Activated T-cell treated with anti-CD3 and anti-CD28 coated beads, Interleukin-2, amount 50 U/mL, for 72 hours (primary cell): ENCODE measurements around the gene UBA3. TPM values are rescaled to one million over a fixed set of nuclear protein-coding genes. Genes with fewer than 3 reads are reported as not detected.

Experiments
- ATAC-seq, 2 donors: fragments of 150-1000 bp; cut with Tn5 transposase; replicated peaks in 1 of 2; 2 replicates each; pipeline ENCODE4 v1.10.0; 2021; ENCODE audit warnings: moderate library complexity in 2 of 2, mild to moderate bottlenecking in 1 of 2
- DNase-seq, 2 donors: peaks; one replicate each; pipeline ENCODE4 v3.0.0; 2021 to 2022; ENCODE audit warnings: mixed read lengths in 1 of 2
- H3K27ac Mint-ChIP-seq: one replicate; pipeline ENCODE4 v1.8.0; 2022; ENCODE audit warnings: mild to moderate bottlenecking, moderate library complexity, mixed read lengths
- H3K27me3 Mint-ChIP-seq: one replicate; pipeline ENCODE4 v1.8.0; 2022; ENCODE audit warnings: low read depth, mixed read lengths
- H3K36me3 Mint-ChIP-seq, 2 donors: one replicate each; pipeline ENCODE4 v1.8.0; 2022; ENCODE audit warnings: mixed read lengths in 2 of 2, mild to moderate bottlenecking in 1 of 2; ENCODE audit not compliant: insufficient read depth in 2 of 2
- H3K4me1 Mint-ChIP-seq: one replicate; pipeline ENCODE4 v1.8.0; 2022; ENCODE audit warnings: low read depth, mixed read lengths
- H3K4me3 Mint-ChIP-seq, 2 donors: one replicate each; pipeline ENCODE4 v1.8.0; 2022; ENCODE audit warnings: mild to moderate bottlenecking in 2 of 2, mixed read lengths in 2 of 2, moderate library complexity in 2 of 2
- H3K9me3 Mint-ChIP-seq, 2 donors: one replicate each; pipeline ENCODE4 v1.8.0; 2022; ENCODE audit warnings: mixed read lengths in 2 of 2
- total RNA-seq, 2 donors: library from RNA; stranded (reverse); gene quantifications; one replicate each; pipeline ENCODE4 v1.2.3, GENCODE V29; 2022

Gene UBA3
- total RNA-seq, 2 donors from 2014 or later, result 81.5 to 95.3 TPM

- H3K4me1 Mint-ChIP-seq, result peaks cover 12% of the 10 kb centered on the region
These were observed 35.6 kb upstream of the UBA3 start for GRCh38 chr3:69115731-69116130.

GRCh38 chr3:69113536-69113935 lies 33.4 kb upstream of the UBA3 start:
- H3K27me3 Mint-ChIP-seq, result no peaks in the 10 kb centered on the region

More at GRCh38 chr3:69115731-69116130, 35.6 kb upstream of the UBA3 start:
- Mint-ChIP-seq H3K27ac (no peak overlapping the region), H3K4me3 (no peak overlapping the region), H3K9me3 (no peaks in the 10 kb centered on the region), H3K36me3 (no peaks in the 10 kb centered on the region), H3K27me3 (no peaks in the 10 kb centered on the region)
- DNase-seq, result no peak
- ATAC-seq, result peak in 1 of 2 donors; percentile 32

GRCh38 chr3:69110941-69111546 lies 30.9 kb upstream of the UBA3 start:
- DNase-seq, result no peak
- Mint-ChIP-seq H3K27ac (no peak overlapping the region), H3K4me3 (no peak overlapping the region), H3K36me3 (peaks cover 0 to 2% of the 10 kb centered on the region in 2 donors), H3K4me1 (peaks cover 23% of the 10 kb centered on the region), H3K9me3 (no peaks in the 10 kb centered on the region), H3K27me3 (no peaks in the 10 kb centered on the region)
- ATAC-seq, result peak in 1 of 2 donors; percentile 25

More at GRCh38 chr3:69113536-69113935, 33.4 kb upstream of the UBA3 start:
- Mint-ChIP-seq H3K4me3 (no peak overlapping the region), H3K27ac (no peak overlapping the region), H3K9me3 (no peaks in the 10 kb centered on the region), H3K4me1 (peaks cover 11% of the 10 kb centered on the region), H3K36me3 (no peaks in the 10 kb centered on the region)
- ATAC-seq (no peak), DNase-seq (no peak)

- no peak for DNase-seq
- Mint-ChIP-seq H3K4me1 (peaks cover 35% of the 10 kb centered on the region), H3K27ac (no peak overlapping the region), H3K4me3 (no peak overlapping the region), H3K27me3 (no peaks in the 10 kb centered on the region), H3K9me3 (no peaks in the 10 kb centered on the region), H3K36me3 (peaks cover 4 to 11% of the 10 kb centered on the region in 2 donors)
- no peak for ATAC-seq
These were observed 28.6 kb upstream of the UBA3 start for GRCh38 chr3:69108811-69109210.

- Mint-ChIP-seq H3K4me3 (no peak overlapping the region), H3K36me3 (peaks cover 4 to 14% of the 10 kb centered on the region in 2 donors), H3K4me1 (peaks cover 33% of the 10 kb centered on the region), H3K27ac (no peak overlapping the region), H3K27me3 (no peaks in the 10 kb centered on the region), H3K9me3 (no peaks in the 10 kb centered on the region)
- ATAC-seq (no peak), DNase-seq (no peak)
These were observed 27.7 kb upstream of the UBA3 start for GRCh38 chr3:69107841-69108240.

- no peaks in the 10 kb centered on the region for H3K27me3 Mint-ChIP-seq
- no peak for ATAC-seq
- no peak for DNase-seq
- no peak overlapping the region for H3K27ac Mint-ChIP-seq
- no peaks in the 10 kb centered on the region for H3K9me3 Mint-ChIP-seq
- peaks cover 48% of the 10 kb centered on the region for H3K4me1 Mint-ChIP-seq
- H3K36me3 Mint-ChIP-seq, result peaks cover 9 to 22% of the 10 kb centered on the region in 2 donors
- no peak overlapping the region for H3K4me3 Mint-ChIP-seq
These were observed 25.2 kb upstream of the UBA3 start for GRCh38 chr3:69105320-69105719.

GRCh38 chr3:69104586-69104985 lies 24.4 kb upstream of the UBA3 start:
- Mint-ChIP-seq H3K27ac (no peak overlapping the region), H3K36me3 (peaks cover 9 to 30% of the 10 kb centered on the region in 2 donors), H3K4me3 (no peak overlapping the region), H3K4me1 (peaks cover 55% of the 10 kb centered on the region), H3K27me3 (no peaks in the 10 kb centered on the region), H3K9me3 (no peaks in the 10 kb centered on the region)
- ATAC-seq (no peak), DNase-seq (no peak)

GRCh38 chr3:69103123-69103522 lies 23.0 kb upstream of the UBA3 start:
- Mint-ChIP-seq H3K4me3 (no peak overlapping the region), H3K4me1 (peaks cover 65% of the 10 kb centered on the region), H3K27ac (peak overlapping the region; percentile 81)

GRCh38 chr3:69102384-69102783 lies 22.2 kb upstream of the UBA3 start:
- Mint-ChIP-seq H3K27ac (peak overlapping the region; percentile 40), H3K4me3 (no peak overlapping the region), H3K36me3 (peaks cover 14 to 40% of the 10 kb centered on the region in 2 donors), H3K4me1 (peaks cover 63% of the 10 kb centered on the region), H3K9me3 (peaks cover 0 to 1% of the 10 kb centered on the region in 2 donors), H3K27me3 (no peaks in the 10 kb centered on the region)
- no peak for DNase-seq
- ATAC-seq, result no peak

More at GRCh38 chr3:69103123-69103522, 23.0 kb upstream of the UBA3 start:
- H3K9me3 Mint-ChIP-seq, result peaks cover 0 to 1% of the 10 kb centered on the region in 2 donors
- ATAC-seq (no peak), DNase-seq (no peak)
- peaks cover 11 to 36% of the 10 kb centered on the region in 2 donors for H3K36me3 Mint-ChIP-seq
- H3K27me3 Mint-ChIP-seq, result no peaks in the 10 kb centered on the region

GRCh38 chr3:69099576-69099975 lies 19.4 kb upstream of the UBA3 start:
- H3K27me3 Mint-ChIP-seq, result no peaks in the 10 kb centered on the region
- peaks cover 76% of the 10 kb centered on the region for H3K4me1 Mint-ChIP-seq
- DNase-seq (no peak), ATAC-seq (no peak)
- H3K4me3 Mint-ChIP-seq, result no peak overlapping the region
- peaks cover 18 to 42% of the 10 kb centered on the region in 2 donors for H3K36me3 Mint-ChIP-seq
- H3K27ac Mint-ChIP-seq, result peak overlapping the region; percentile 47
- H3K9me3 Mint-ChIP-seq, result peaks cover 0 to 1% of the 10 kb centered on the region in 2 donors

GRCh38 chr3:69097407-69098086 lies 17.4 kb upstream of the UBA3 start:
- ATAC-seq, result no peak
- Mint-ChIP-seq H3K27me3 (no peaks in the 10 kb centered on the region), H3K27ac (peak overlapping the region; percentile 94), H3K4me3 (peak overlapping the region; percentile 34 to 45), H3K4me1 (peaks cover 84% of the 10 kb centered on the region), H3K9me3 (peaks cover 0 to 1% of the 10 kb centered on the region in 2 donors), H3K36me3 (peaks cover 14 to 40% of the 10 kb centered on the region in 2 donors)
- DNase-seq, result no peak

- Mint-ChIP-seq H3K4me1 (peaks cover 86% of the 10 kb centered on the region), H3K4me3 (peak overlapping the region; percentile 79 to 86), H3K27ac (peak overlapping the region; percentile 98), H3K27me3 (no peaks in the 10 kb centered on the region), H3K9me3 (peaks cover 0 to 1% of the 10 kb centered on the region in 2 donors), H3K36me3 (peaks cover 11 to 39% of the 10 kb centered on the region in 2 donors)
- DNase-seq (no peak), ATAC-seq (no peak)
These were observed 16.1 kb upstream of the UBA3 start for GRCh38 chr3:69096299-69096698.

- DNase-seq, result peak in 1 of 2 donors; percentile 23
- Mint-ChIP-seq H3K27me3 (no peaks in the 10 kb centered on the region), H3K4me3 (peak overlapping the region; percentile 79 to 86), H3K27ac (peak overlapping the region; percentile 98), H3K9me3 (peaks cover 0 to 1% of the 10 kb centered on the region in 2 donors), H3K4me1 (peaks cover 91% of the 10 kb centered on the region), H3K36me3 (peaks cover 11 to 42% of the 10 kb centered on the region in 2 donors)
- ATAC-seq, result peak; percentile 31 to 37
These were observed 15.5 kb upstream of the UBA3 start for GRCh38 chr3:69095636-69096035.
